Psoas muscle (tissue), 8 donors: ENCODE data around the gene SLC35C1. TPM values are rescaled to one million over a fixed set of nuclear protein-coding genes. Genes with fewer than 3 reads are reported as not detected.
A peak's percentile ranks its signal among the peaks of the same experiment; 100 is the strongest.

Experiments used
- ATAC-seq, 4 donors: fragments of 200-7000 bp; cut with Tn5 transposase; one replicate each; pipeline ENCODE4 v1.9.1; 2020; ENCODE audit warnings: moderate library complexity in 3 of 4, mild to moderate bottlenecking in 2 of 4
- DNase-seq, 2 donors: peaks; one replicate each; pipeline ENCODE4 v3.0.0-alpha.2; 2020
- H3K27ac ChIP-seq: fragments of 200-600 bp; one replicate; pipeline ENCODE4 v1.8.0; 2022
- H3K27me3 ChIP-seq, 3 donors: fragments of 200-600 bp in 1 of 3; one replicate each; pipeline versions ENCODE4 v1.6.1 to v1.8.0; 2013 to 2022; ENCODE audit warnings: low read length in 2 of 3, mild to moderate bottlenecking in 2 of 3, moderate library complexity in 1 of 3; ENCODE audit not compliant: insufficient read depth in 3 of 3
- H3K36me3 ChIP-seq, 2 donors: fragments of 200-600 bp in 1 of 2; one replicate each; pipeline versions ENCODE4 v1.6.1 to v1.8.0; 2013 to 2022; ENCODE audit warnings: low read depth in 1 of 2, mild to moderate bottlenecking in 1 of 2, moderate library complexity in 1 of 2; ENCODE audit not compliant: insufficient read depth in 1 of 2
- H3K4me1 ChIP-seq: fragments of 200-600 bp; one replicate; pipeline ENCODE4 v1.8.0; 2022
- H3K4me3 ChIP-seq: fragments of 200-600 bp; one replicate; pipeline ENCODE4 v1.8.0; 2022; ENCODE audit warnings: mild to moderate bottlenecking
- H3K9me3 ChIP-seq: fragments of 200-600 bp; one replicate; pipeline ENCODE4 v1.8.0; 2022
- WGBS, 3 donors: extraction: QIAGEN DNeasy Blood & Tissue Kit; methylation state at CpG; one replicate each; pipeline versions ENCODE4 v1.1.6 to v1.1.7; 2013; 5-methylcytosine and 5-hydroxymethylcytosine counted together
- intact Hi-C, 2 donors: fragments of 100-400 bp; cut with DNase I; formaldehyde crosslinking; loops; one replicate each; pipeline versions ENCODE4 v1.11.0 to v1.14.2; 2022
- polyA plus RNA-seq, 3 donors: library from polyadenylated mRNA; stranded (reverse); fragments of 200-250 nt; gene quantifications; one replicate each; pipeline ENCODE4 v1.2.3, GENCODE V29; 2013
- total RNA-seq, 4 donors: library from RNA; stranded (reverse); fragmentation: NEBNext Ultra II Directional in 2 of 4; extraction: Animal tissue kit (Norgen Biotek cat#: 25700) in 2 of 4; gene quantifications; one replicate each; pipeline versions ENCODE4 v1.2.1 to v1.2.4, GENCODE V29; 2021 to 2023
- TF ChIP-seq, protein P1 (sequence below): fragments of 200-600 bp; IDR thresholded peaks from one replicate; pipeline ENCODE4 v1.8.0; 2022; ENCODE audit warnings: antibody characterized with exemption
- donor health status: healthy with polysubstance abuse.
- donor health status: DM: no; HTN: no; CAD: no; lungs with moderate emphysema.
- donor health status: Bipolar disorder and iron deficiency.
- donor health status: healthy.
- donor health status: DM: yes; HTN: yes; CAD: no.
- donor health status: DM: no; HTN: no; CAD: no.
- donor health status: DM: no; HTN: no; CAD: no.
- donor health status: DM: yes; HTN: yes; CAD: no.

Gene SLC35C1
- total and polyA plus RNA-seq, 7 donors = 5.3 to 11.8 (median 7.4) TPM

DNA sequence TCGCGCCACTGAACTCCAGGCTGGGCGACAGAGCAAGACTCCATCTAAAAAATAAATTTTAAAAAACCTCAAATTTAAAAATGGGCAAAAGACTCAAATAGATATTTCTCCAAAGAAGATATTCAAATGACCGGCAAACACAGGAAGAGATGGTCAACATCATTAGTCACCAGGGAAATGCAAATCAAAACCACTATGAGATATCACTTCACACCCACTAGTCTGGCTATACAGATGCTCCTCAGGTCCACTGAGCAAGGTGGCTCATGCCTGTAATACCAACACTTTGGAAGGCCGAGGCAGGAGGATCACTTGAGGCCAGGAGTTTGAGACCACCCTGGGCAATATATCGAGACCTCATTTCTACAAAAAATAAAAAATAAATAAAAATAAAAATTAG lies 43.3 kb upstream of the SLC35C1 start:
- H3K27me3 ChIP-seq = no peaks in the 10 kb centered on the region
- intact Hi-C loops = no loop called here
- ATAC-seq (no peak), DNase-seq (no peak)
- H3K36me3 ChIP-seq = no peaks in the 10 kb centered on the region
- TF ChIP-seq, protein P1, sequence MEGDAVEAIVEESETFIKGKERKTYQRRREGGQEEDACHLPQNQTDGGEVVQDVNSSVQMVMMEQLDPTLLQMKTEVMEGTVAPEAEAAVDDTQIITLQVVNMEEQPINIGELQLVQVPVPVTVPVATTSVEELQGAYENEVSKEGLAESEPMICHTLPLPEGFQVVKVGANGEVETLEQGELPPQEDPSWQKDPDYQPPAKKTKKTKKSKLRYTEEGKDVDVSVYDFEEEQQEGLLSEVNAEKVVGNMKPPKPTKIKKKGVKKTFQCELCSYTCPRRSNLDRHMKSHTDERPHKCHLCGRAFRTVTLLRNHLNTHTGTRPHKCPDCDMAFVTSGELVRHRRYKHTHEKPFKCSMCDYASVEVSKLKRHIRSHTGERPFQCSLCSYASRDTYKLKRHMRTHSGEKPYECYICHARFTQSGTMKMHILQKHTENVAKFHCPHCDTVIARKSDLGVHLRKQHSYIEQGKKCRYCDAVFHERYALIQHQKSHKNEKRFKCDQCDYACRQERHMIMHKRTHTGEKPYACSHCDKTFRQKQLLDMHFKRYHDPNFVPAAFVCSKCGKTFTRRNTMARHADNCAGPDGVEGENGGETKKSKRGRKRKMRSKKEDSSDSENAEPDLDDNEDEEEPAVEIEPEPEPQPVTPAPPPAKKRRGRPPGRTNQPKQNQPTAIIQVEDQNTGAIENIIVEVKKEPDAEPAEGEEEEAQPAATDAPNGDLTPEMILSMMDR = no peak
- H3K9me3 ChIP-seq = no peaks in the 10 kb centered on the region
- no peak overlapping the region for H3K4me3 ChIP-seq
- no peak overlapping the region for H3K27ac ChIP-seq
- 83 to 97% (median 91%) methylated on average over 6 of the region's 6 CpGs for WGBS, 3 donors
- no peaks in the 10 kb centered on the region for H3K4me1 ChIP-seq

DNA sequence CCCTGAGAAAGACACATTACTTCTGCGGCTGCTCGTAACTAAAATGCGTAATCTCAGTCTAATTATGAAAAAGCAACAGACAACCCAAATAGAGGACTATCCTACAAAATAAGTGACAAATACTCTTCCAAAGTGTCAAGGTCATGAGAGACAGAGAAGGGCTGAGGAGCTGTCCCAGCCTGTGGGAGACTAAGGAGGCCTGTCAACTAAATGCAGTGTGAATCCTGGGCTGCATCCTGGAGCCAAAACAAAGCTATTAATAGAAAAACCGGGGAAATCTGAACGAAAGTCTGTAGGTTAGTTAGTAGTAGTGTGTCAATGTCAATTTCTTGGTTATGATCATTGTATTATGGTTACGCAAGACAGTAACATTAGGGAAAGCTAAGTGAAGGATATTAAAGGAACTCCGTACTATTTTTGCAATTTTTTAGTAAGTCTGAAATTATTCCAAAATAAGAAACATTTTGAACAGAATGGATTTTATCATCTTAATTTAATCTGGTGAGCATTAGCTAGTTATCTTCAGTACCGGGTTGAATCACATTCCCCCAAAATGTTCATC lies 39.8 kb upstream of the SLC35C1 start:
- Histone ChIP-seq H3K27ac (no peak overlapping the region), H3K27me3 (no peaks in the 10 kb centered on the region), H3K4me3 (no peak overlapping the region), H3K4me1 (no peaks in the 10 kb centered on the region), H3K36me3 (no peaks in the 10 kb centered on the region), H3K9me3 (no peaks in the 10 kb centered on the region)
- TF ChIP-seq, protein P1 = no peak
- DNase-seq = no peak
- 58 to 71% (median 61%) methylated on average over 8 of the region's 8 CpGs for WGBS, 3 donors
- intact Hi-C loops = no loop called here
- ATAC-seq = peak in 1 of 4 donors; percentile 36

DNA sequence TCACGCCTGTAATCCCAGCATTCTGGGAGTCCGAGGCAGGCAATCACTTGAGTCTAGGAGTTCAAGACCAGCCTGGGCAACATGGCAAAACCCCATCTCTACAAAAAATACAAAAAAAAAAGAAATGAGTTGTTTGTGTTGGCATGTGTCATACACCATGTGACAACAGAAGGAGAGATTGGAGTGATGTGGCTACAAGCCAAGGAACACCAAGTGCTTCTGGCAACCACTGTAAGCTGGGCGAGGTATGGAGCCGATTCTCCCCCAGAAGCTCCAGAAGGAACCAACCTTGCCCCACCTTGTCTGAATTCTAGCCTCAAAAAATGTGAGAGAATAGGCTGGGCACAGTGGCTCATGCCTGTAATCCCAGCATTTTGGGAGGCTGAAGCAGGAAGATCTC lies 39.1 kb upstream of the SLC35C1 start:
- H3K27ac ChIP-seq = no peak overlapping the region
- no peaks in the 10 kb centered on the region for H3K27me3 ChIP-seq
- no peaks in the 10 kb centered on the region for H3K9me3 ChIP-seq
- H3K4me3 ChIP-seq = no peak overlapping the region
- DNase-seq = no peak
- WGBS, 3 donors = 67 to 87% (median 81%) methylated on average over 4 of the region's 4 CpGs
- intact Hi-C loops = no loop called here
- H3K36me3 ChIP-seq = no peaks in the 10 kb centered on the region
- no peaks in the 10 kb centered on the region for H3K4me1 ChIP-seq
- TF ChIP-seq, protein P1 = no peak
- peak in 2 of 4 donors; percentile 39 to 66 for ATAC-seq

DNA sequence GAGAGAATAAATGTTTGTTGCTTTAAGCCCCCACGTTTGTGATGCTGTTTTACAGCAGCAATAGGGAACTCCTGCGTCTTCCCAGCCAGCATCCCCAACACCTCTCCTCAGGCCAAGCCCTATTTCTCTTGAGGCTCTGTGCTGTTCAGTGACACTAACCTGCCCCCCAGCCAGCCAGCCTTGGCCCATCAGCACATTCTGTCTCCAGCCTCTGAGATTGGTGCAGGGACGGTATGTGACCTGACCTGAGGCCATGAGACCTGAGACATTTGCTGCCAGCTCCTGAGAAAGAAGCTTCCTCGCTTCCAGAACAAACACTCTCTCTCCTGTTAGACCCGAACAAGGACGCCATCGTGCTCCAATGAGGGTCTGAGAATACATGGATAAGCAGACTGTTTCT lies 38.5 kb upstream of the SLC35C1 start:
- TF ChIP-seq, protein P1 = no peak
- DNase-seq (peak in 1 of 2 donors; percentile 73), ATAC-seq (peak in 3 of 4 donors; percentile 44 to 82 (median 81))
- Histone ChIP-seq H3K36me3 (no peaks in the 10 kb centered on the region), H3K27me3 (no peaks in the 10 kb centered on the region), H3K4me1 (no peaks in the 10 kb centered on the region), H3K4me3 (no peak overlapping the region), H3K27ac (no peak overlapping the region), H3K9me3 (no peaks in the 10 kb centered on the region)
- WGBS, 3 donors = 32 to 66% (median 33%) methylated on average over 7 of the region's 7 CpGs
- intact Hi-C loops = no loop called here

DNA sequence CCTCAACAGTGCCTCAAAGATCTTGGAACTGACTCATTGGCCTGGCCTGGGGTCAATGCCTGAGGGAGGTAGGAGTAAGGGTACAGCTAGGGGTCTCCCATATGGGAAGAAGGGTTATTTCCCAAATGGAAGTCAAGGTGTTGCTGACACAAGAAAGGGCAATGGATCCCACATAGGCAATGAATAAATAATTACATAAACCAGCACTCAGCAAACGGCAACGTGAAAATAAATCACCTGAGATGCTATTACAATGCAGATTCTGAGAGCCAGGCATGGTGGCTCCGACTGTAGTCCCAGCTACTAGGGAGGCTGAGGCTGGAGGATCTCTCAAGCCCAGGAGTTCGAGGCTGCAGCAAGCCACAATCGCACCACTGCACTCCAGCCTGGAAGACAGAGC lies 36.5 kb upstream of the SLC35C1 start:
- WGBS, 3 donors = 87 to 92% (median 88%) methylated on average over 5 of the region's 5 CpGs
- Histone ChIP-seq H3K4me3 (no peak overlapping the region), H3K9me3 (no peaks in the 10 kb centered on the region), H3K27ac (no peak overlapping the region), H3K4me1 (peaks cover 5% of the 10 kb centered on the region), H3K36me3 (no peaks in the 10 kb centered on the region), H3K27me3 (no peaks in the 10 kb centered on the region)
- TF ChIP-seq, protein P1 = no peak
- no peak for ATAC-seq
- no peak for DNase-seq
- intact Hi-C loops = no loop called here
